Chondrocyte (in vitro differentiated cells): ENCODE measurements around the gene DNAJB12. TPM values are rescaled to one million over a fixed set of nuclear protein-coding genes. Genes with fewer than 3 reads are reported as not detected.

Experiments used
- DNase-seq: peaks from one replicate; pipeline ENCODE4 v3.0.0; 2021; ENCODE audit warnings: mixed read lengths, low spot score
- H3K27ac Mint-ChIP-seq: one replicate; pipeline ENCODE4 v1.8.0; 2021; ENCODE audit warnings: mild to moderate bottlenecking, moderate library complexity, mixed read lengths; ENCODE audit not compliant: unreplicated experiment
- H3K27me3 Mint-ChIP-seq: 2 replicates; pipeline ENCODE4 v1.8.0; 2021; ENCODE audit warnings: low read depth, mixed read lengths
- H3K36me3 Mint-ChIP-seq: 2 replicates; pipeline ENCODE4 v1.8.0; 2021; ENCODE audit warnings: low read depth, mixed read lengths
- H3K4me1 Mint-ChIP-seq: 2 replicates; pipeline ENCODE4 v1.8.0; 2021; ENCODE audit warnings: low read depth, mild to moderate bottlenecking, mixed read lengths
- H3K4me3 Mint-ChIP-seq: one replicate; pipeline ENCODE4 v1.8.0; 2021; ENCODE audit warnings: mild to moderate bottlenecking, moderate library complexity, mixed read lengths; ENCODE audit not compliant: unreplicated experiment
- H3K9me3 Mint-ChIP-seq: 2 replicates; pipeline ENCODE4 v1.8.0; 2021; ENCODE audit warnings: low read depth, mixed read lengths
- total RNA-seq: library from RNA; stranded (reverse); gene quantifications from 3 replicates; pipeline ENCODE4 v1.2.1, GENCODE V29; 2021
- TF ChIP-seq, protein P1 (sequence below): fragments of 200-600 bp; sonication (generic); IDR thresholded peaks from 2 replicates; pipeline ENCODE4 v1.5.0; 2021; ENCODE audit warnings: antibody characterized with exemption, mild to moderate bottlenecking, moderate library complexity

DNAJB12 gene
- total RNA-seq, 1 donor from 2014 or later, result 28.7 TPM

DNA sequence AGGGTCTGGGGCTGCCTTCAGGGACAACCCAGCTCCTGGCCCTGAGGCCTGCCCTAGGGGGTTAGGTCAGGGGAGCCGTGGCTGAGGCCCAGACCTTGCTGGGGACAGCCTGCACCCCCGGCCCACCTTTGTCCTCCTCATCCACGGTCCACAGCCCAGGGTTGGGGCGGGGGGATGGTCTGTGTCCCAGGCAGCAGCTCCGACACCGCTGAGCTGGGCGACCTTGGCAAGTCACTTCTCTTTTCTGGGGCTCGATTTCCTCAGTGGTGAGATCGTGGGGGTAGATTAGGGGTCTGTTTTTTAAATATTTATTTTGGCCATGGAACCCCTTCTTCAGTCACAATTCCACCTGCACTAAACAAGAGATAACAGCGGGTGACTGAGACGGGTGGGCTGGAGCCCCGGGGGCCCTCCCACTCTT, 30.9 kb downstream of the DNAJB12 start:
- peak overlapping the region; percentile 81 for H3K27ac Mint-ChIP-seq
- no peak overlapping the region for H3K4me3 Mint-ChIP-seq
- no peaks in the 10 kb centered on the region for H3K9me3 Mint-ChIP-seq
- DNase-seq, result no peak
- TF ChIP-seq, protein P1, sequence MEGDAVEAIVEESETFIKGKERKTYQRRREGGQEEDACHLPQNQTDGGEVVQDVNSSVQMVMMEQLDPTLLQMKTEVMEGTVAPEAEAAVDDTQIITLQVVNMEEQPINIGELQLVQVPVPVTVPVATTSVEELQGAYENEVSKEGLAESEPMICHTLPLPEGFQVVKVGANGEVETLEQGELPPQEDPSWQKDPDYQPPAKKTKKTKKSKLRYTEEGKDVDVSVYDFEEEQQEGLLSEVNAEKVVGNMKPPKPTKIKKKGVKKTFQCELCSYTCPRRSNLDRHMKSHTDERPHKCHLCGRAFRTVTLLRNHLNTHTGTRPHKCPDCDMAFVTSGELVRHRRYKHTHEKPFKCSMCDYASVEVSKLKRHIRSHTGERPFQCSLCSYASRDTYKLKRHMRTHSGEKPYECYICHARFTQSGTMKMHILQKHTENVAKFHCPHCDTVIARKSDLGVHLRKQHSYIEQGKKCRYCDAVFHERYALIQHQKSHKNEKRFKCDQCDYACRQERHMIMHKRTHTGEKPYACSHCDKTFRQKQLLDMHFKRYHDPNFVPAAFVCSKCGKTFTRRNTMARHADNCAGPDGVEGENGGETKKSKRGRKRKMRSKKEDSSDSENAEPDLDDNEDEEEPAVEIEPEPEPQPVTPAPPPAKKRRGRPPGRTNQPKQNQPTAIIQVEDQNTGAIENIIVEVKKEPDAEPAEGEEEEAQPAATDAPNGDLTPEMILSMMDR, result no peak
- no peaks in the 10 kb centered on the region for H3K36me3 Mint-ChIP-seq
- peaks cover 81% of the 10 kb centered on the region for H3K4me1 Mint-ChIP-seq
- H3K27me3 Mint-ChIP-seq, result no peaks in the 10 kb centered on the region

- H3K9me3 Mint-ChIP-seq, result no peaks in the 10 kb centered on the region
- H3K4me3 Mint-ChIP-seq, result no peak overlapping the region
- H3K27me3 Mint-ChIP-seq, result no peaks in the 10 kb centered on the region
- no peak for DNase-seq
- H3K27ac Mint-ChIP-seq, result peak overlapping the region; percentile 100
- H3K4me1 Mint-ChIP-seq, result peaks cover 80% of the 10 kb centered on the region
- no peaks in the 10 kb centered on the region for H3K36me3 Mint-ChIP-seq
- TF ChIP-seq, protein P1, result no peak
Observed at GRCh38 chr10:72323108-72323749, 31.5 kb downstream of the DNAJB12 start.

- Mint-ChIP-seq H3K4me1 (peaks cover 74% of the 10 kb centered on the region), H3K27ac (peak overlapping the region; percentile 100), H3K27me3 (no peaks in the 10 kb centered on the region), H3K4me3 (no peak overlapping the region), H3K36me3 (no peaks in the 10 kb centered on the region), H3K9me3 (no peaks in the 10 kb centered on the region)
- TF ChIP-seq, protein P1, result no peak
- DNase-seq, result no peak
Observed at GRCh38 chr10:72322280-72323058, 32.2 kb downstream of the DNAJB12 start.

DNA sequence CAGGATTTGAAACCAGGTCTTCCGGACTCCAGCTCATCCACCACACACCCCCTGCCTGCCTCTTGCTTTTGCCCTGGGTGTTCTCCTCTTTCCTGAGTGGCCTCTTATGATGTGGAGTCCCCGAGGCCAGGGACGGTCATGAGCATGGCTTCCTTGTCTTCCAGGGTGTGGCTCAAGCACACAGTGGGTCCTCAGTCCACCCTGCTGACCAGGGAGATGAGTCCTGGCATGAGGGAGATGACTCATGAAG, 32.8 kb downstream of the DNAJB12 start:
- peaks cover 77% of the 10 kb centered on the region for H3K4me1 Mint-ChIP-seq
- TF ChIP-seq, protein P1, result no peak
- no peaks in the 10 kb centered on the region for H3K27me3 Mint-ChIP-seq

DNA sequence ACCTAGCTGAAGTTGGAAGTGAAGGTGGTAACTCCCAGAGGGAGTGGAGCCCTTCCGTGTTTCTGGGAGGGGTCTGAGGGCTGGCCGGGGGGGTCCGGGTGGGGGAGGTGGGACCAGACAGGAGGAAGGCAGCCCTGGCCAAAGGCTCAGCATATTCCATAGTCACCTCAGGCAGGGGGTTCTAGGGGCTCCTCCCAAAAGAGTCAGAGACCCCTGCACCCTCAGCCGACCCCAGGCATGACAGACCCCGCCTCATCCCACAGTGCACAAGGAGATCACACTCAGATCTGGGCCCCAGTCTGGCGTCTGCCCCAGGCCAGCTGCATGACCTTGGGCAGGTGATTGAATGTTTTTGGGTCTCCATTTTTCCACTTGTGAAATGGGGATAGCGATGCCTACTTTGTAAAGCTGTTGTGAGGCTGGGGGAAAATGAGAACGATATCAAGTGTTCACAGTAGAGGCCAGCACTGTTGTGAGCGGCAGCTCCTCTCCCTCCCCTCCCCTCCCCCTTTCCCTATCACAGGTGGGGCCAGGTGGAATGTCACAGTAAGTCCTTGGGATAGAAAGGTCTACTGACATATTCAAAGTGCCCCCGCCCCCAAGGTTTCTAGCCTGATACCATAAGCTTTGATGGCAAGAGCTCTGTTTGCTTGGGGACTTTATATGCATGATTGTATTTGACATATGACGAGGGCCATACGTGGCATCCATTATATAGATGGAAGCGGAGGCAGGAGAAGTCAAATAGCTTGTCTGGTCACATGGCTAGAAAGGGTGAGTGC, 33.3 kb downstream of the DNAJB12 start:
- no peaks in the 10 kb centered on the region for H3K9me3 Mint-ChIP-seq
- peak overlapping the region; percentile 100 for H3K27ac Mint-ChIP-seq
- no peaks in the 10 kb centered on the region for H3K36me3 Mint-ChIP-seq
- peak overlapping the region; percentile 59 for H3K4me3 Mint-ChIP-seq
- TF ChIP-seq, protein P1, result no peak
- no peaks in the 10 kb centered on the region for H3K27me3 Mint-ChIP-seq
- no peak for DNase-seq
- H3K4me1 Mint-ChIP-seq, result peaks cover 76% of the 10 kb centered on the region

More for the DNA sequence above, 32.8 kb downstream of the DNAJB12 start:
- Mint-ChIP-seq H3K4me3 (no peak overlapping the region), H3K36me3 (no peaks in the 10 kb centered on the region), H3K9me3 (no peaks in the 10 kb centered on the region), H3K27ac (peak overlapping the region; percentile 100)
- DNase-seq, result no peak
